Epithelial cell of prostate (primary cell): ENCODE results near the gene OR4S2.

Experiments
- DNase-seq: peaks from one replicate; pipeline ENCODE4 v3.0.0-alpha.2; 2011; ENCODE audit warnings: low read depth, low spot score
- H3K27ac ChIP-seq: fragments of 450-650 bp; 2 replicates; pipeline ENCODE4 v1.5.1; 2017; ENCODE audit warnings: mild to moderate bottlenecking

The OR4S2 gene, protein sequence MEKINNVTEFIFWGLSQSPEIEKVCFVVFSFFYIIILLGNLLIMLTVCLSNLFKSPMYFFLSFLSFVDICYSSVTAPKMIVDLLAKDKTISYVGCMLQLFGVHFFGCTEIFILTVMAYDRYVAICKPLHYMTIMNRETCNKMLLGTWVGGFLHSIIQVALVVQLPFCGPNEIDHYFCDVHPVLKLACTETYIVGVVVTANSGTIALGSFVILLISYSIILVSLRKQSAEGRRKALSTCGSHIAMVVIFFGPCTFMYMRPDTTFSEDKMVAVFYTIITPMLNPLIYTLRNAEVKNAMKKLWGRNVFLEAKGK

DNA sequence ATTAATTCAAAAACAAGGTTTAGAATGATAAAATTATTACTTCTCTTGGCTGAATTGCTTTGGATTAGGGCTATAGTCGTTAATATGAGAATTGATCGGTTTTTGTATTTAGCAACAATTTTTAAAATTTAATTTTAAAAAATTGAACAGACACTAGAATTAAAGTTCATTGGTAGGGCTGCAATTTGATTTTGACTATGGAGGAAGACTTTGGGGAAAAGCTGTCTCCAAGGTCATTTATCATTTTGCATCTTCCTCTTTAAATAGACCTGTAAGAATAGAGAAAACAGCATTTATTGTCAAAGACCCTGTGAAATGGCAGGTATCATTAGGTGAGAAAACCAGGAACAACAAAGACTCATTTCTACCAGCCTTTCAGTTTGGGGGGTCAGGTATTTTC, at the start of gene OR4S2:
Gene OR4S2 (plus strand): TSS at position 301 of the 400 bp plus-strand sequence. CDS start 2,577 bp downstream, outside the sequence.
- DNase-seq = no peak
- no peak within 1 kb of the TSS for H3K27ac ChIP-seq

DNA sequence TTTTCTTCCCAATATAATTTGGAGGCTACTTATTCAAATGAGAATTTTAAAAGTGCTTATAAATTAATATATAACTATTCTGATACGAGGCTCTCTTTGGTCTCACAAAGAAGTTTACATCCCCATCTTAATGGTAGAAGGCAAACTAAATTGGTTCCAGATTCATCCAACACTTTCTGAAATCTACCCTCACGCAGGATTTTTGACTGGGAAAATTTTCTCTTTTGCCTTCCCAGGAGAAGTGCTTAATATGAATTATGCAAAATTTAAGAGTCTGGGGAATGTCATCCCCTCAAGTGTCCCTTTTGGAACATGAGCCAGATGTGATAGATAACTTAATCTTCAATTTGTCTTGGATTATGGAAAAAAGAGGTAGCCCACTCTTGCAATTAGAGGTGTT, 40.6 kb upstream of the OR4S2 start, which contains the start of gene OR4C11:
Gene OR4C11 (minus strand): TSS at position 101 of the 400 bp plus-strand sequence. CDS start 3,272 bp downstream, outside the sequence.
- no peak for DNase-seq
- H3K27ac ChIP-seq = no peak within 1 kb of the TSS

DNA sequence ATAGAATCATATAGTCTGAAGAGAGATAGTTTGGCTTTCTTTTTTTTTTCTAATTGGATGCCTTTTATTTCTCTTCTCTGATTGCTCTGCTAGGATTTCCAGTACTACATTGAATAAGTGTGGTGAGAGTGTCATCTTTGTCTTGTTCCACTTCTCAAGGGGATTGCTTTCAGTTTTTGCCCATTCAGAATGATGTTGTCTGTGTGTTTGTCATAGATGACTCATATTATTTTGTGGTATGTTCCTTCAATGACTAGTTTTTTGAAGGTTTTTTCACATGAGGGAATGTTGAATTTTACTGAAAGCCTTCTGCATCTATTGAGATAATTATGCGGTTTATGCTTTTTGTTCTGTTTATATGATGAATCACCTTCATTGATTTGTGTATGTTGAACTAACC, 23.6 kb upstream of the OR4S2 start:
- no peak for DNase-seq

DNA sequence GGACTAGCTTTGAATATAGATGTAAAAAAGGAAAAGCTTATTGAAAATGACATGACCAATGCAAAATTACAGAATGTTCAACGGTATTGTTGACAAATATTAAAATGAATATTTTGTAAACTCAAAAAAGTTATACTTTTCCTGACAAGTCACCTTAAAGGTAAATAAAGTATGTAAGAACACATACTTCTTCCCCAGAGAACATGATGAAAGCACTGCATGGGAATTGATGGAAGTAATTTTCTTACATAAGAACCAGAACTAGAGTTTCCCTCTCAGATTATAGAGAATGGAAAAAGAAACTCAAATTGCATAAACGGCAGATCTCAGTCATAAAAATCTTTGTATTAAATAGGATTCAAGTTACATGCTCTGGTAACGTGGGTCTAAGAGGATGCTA, 13.3 kb upstream of the OR4S2 start, which contains the start of gene OR4P4:
Gene OR4P4 (plus strand): TSS at position 301 of the 400 bp plus-strand sequence.
- no peak for DNase-seq
- no peak within 1 kb of the TSS for H3K27ac ChIP-seq

More for the DNA sequence above, 23.6 kb upstream of the OR4S2 start:
- H3K27ac ChIP-seq = no peak overlapping the region

DNA sequence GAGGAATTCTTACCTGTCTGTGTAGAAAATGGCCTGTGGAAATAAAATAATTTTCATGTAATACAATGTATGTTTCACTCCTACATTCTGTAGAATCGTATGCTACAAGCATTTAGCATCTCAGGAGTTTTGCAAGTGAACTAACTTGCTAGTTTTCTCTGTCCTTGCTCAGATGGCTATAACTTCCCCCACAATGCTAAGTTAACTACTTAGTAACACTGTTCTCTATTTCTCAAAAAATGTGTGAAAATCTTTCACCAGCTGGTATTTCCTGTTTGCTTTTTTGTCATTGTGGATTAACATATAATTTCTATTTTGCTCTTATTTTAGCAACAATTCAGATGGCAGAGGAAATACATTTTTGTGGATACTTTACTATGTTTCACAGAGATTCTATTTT, 4.4 kb downstream of the OR4S2 start:
- DNase-seq = no peak
- H3K27ac ChIP-seq = no peak overlapping the region

DNA sequence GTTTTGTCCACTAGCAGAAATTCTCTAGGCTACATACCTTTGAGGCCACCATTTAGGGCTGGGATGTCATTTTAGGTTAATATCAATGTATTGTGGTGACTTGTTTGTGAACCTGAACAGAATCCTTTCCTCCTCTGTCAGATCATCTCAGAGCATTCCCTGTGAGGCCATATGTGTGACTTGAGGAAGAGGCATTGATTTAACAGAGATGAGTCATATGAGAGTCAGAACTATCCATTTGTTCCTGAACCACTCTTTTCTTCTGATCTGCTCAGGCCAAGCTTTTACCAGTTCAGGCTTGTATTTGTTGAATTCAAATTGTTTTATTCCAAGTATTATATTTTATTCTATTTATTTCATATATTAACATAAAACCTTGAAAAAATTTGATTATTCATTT, 7.0 kb downstream of the OR4S2 start:
- H3K27ac ChIP-seq = no peak overlapping the region
- DNase-seq = no peak

DNA sequence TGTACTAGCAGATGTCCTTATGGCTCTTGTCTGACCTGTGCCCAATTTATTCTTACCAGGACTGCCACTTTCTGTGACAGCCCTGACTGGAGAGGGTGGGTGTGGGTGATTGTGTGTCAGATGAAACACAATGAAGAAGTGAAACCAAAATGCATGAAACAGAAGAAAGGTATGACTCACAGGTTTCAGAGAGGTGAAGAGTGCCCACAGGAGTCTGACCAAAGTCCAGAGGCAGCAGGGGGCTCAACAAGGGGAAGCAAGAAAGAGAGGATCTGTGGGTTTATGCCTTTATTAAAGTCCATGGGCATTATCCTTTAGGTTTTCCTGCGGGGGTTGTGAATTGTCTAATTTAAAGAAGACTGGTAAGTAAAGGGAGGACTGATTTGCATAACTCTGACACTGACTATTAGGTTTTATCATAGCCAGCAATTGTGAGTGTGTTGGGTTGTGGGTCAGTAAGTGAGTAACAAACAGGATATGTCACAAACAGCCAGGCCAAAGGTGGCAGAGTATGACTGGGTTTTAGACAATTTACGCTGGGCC, 10.0 kb downstream of the OR4S2 start:
- H3K27ac ChIP-seq = no peak overlapping the region
- DNase-seq = no peak

DNA sequence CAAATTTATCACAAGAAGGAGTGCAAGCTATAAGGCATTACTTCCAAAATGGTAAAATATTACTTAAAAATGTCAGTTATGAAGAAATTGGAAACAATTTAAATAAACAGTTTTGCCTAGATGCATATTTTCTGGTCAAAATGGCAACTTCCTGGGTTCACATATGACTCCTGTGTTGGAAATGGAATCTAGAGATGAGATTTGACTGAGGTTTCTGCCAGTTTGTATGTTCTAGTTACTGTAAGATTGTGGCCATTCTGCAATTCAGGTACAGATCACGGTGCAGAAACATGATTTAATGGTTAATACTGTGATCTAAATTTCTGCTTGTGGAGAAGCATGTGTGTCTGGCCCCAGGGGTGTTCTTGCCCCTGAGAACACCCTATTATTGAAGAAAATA, 10.5 kb downstream of the OR4S2 start:
- no peak overlapping the region for H3K27ac ChIP-seq
- no peak for DNase-seq

DNA sequence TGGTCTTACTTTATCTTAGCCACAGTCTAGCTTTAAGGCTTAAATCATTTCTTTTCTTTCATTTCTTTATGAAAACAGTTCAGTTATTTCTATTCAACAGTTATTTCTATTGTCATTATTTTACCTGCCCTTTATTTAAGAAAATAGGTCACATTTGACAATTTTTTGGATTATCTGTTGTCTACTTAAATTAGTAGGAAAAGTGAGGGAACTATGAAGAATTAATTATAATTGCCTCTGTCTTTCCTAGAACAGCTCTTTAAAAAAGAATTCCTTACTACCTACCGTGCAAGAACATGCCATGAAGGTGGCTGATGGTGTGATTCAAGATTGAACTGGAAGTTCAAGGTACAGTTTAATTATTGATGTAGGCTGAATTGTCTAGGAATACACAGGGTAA, 13.8 kb downstream of the OR4S2 start, which contains the start of gene OR4C6:
Gene OR4C6 (plus strand): TSS at position 301 of the 400 bp plus-strand sequence. CDS start 2,966 bp downstream, outside the sequence.
- DNase-seq = no peak
- no peak within 1 kb of the TSS for H3K27ac ChIP-seq

DNA sequence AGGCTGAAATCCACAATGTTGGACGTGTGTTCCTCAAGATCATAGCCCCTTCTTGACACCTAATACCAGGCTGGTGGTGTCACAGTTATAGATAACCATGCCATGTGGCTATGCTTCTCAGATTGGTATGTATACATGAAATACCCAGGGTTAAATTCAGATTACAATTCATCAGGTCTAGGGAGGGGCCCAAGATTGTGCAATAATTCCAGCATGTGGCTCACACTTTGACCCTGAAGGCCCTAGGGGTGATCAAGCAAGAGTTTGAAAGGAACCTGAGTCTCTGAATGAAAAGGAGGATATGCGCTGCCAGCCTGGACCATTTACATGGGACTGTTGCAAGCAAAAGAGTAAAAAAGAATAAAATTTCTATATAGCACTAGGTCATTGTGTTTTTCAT, 21.2 kb downstream of the OR4S2 start:
- no peak overlapping the region for H3K27ac ChIP-seq

DNA sequence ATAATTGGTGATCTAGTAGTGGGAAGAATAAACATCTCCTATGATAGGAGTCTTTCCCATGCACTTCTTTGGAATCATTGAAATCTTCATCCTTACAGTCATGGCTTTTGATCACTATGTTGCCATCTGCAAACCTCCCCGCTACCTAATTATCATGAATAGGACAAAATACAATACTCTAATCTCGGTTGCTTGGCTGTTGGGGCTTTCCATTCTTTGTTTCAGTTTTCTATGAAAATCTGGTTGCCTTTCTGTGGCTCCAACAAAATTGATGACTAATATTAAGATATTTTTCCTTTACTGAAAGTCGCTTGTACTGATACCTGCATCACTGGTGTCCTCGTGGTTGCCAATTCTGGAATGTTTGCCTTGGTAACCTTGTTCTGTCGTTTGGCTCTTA, 25.7 kb downstream of the OR4S2 start:
- no peak overlapping the region for H3K27ac ChIP-seq
- DNase-seq = no peak

More for the DNA sequence above, 21.2 kb downstream of the OR4S2 start:
- no peak for DNase-seq

DNA sequence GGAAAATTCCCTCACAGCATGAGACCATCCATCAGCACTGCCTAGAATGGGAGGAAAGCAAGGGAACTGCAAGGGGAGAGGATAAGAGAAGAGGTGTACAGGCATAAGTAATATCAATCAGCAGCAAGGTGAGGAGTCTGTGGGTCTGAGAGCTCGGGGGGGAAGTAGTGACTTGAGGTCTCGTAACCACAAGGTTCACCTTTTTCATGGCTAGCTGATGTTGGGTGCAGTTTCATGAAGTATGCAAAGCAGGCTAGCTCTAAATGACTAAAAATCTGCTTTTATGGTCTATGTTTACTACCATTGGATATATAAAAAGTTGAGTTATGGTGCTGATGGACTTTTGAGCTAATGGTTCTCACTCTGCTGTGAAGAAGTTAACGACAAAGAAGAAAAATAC, 49.7 kb downstream of the OR4S2 start:
- no peak for DNase-seq
- H3K27ac ChIP-seq = no peak overlapping the region

DNA sequence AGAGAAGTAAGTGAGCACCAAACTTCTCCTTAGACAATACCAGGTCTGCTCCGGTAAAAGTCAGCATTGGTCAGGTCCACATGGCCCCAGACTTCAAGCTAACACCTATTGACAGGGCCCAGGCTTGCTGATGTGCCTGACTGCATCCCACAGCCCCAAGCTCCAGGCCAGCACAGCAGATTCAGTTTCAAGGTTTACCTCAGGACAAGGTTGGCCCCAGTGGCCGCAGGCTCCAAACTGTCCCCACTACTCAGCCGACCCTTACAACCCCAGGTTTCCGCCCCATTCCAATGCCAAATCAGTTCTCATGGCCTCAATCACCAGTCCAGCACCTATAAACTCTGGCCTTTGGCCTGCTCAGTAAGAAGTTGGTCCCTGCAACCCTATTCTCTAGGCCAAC, 53.3 kb downstream of the OR4S2 start:
- DNase-seq = no peak
- H3K27ac ChIP-seq = no peak overlapping the region
